Neural progenitor cell (in vitro differentiated cells): ENCODE data around the gene MRC1. TPM values are rescaled to one million over a fixed set of nuclear protein-coding genes. Genes with fewer than 3 reads are reported as not detected.

Source experiments
- DNase-seq: peaks from one replicate; pipeline ENCODE4 v3.0.0-alpha.2; 2016; ENCODE audit warnings: low spot score
- H2AFZ ChIP-seq: fragments of 200-600 bp; sonication (generic); replicated peaks from 2 replicates; pipeline ENCODE4 v1.6.1; 2016; ENCODE audit warnings: antibody characterized with exemption
- H3F3A ChIP-seq: fragments of 200-600 bp; sonication (generic); 2 replicates; pipeline ENCODE4 v1.6.1; 2016; ENCODE audit warnings: antibody characterized with exemption, low read depth
- H3K27ac ChIP-seq: fragments of 200-600 bp; sonication (generic); 2 replicates; pipeline ENCODE4 v1.5.1; 2016; ENCODE audit warnings: mild to moderate bottlenecking
- H3K27me3 ChIP-seq: fragments of 200-600 bp; sonication (generic); 2 replicates; pipeline ENCODE4 v1.6.1; 2016; ENCODE audit warnings: mild to moderate bottlenecking, moderate library complexity
- H3K36me3 ChIP-seq: fragments of 200-600 bp; sonication (generic); 2 replicates; pipeline ENCODE4 v1.5.1; 2016
- H3K4me1 ChIP-seq: fragments of 200-600 bp; sonication (generic); 2 replicates; pipeline ENCODE4 v1.6.1; 2016; ENCODE audit warnings: mixed run types
- H3K4me2 ChIP-seq: fragments of 200-600 bp; sonication (generic); 2 replicates; pipeline ENCODE4 v1.6.1; 2016
- H3K4me3 ChIP-seq: fragments of 200-600 bp; sonication (generic); 2 replicates; pipeline ENCODE4 v1.5.1; 2016
- H3K79me2 ChIP-seq: fragments of 200-600 bp; sonication (generic); 2 replicates; pipeline ENCODE4 v1.6.1; 2016; ENCODE audit warnings: low read depth
- H3K9ac ChIP-seq: fragments of 200-600 bp; sonication (generic); 2 replicates; pipeline ENCODE4 v1.6.1; 2016
- H3K9me3 ChIP-seq: fragments of 200-600 bp; sonication (generic); 2 replicates; pipeline ENCODE4 v1.5.1; 2016; ENCODE audit warnings: low read depth
- H4K20me1 ChIP-seq: fragments of 200-600 bp; sonication (generic); 2 replicates; pipeline ENCODE4 v1.6.1; 2016; ENCODE audit warnings: low read depth
- H3K27ac Mint-ChIP-seq: 3 replicates; pipeline ENCODE4 v1.8.0; 2021; ENCODE audit warnings: mixed read lengths
- H3K27me3 Mint-ChIP-seq: 2 replicates; pipeline ENCODE4 v1.8.0; 2022; ENCODE audit warnings: low read depth, mild to moderate bottlenecking, inconsistent platforms, moderate library complexity, mixed read lengths; ENCODE audit not compliant: insufficient read depth
- H3K36me3 Mint-ChIP-seq: 3 replicates; pipeline ENCODE4 v1.8.0; 2021; ENCODE audit warnings: mixed read lengths
- H3K4me1 Mint-ChIP-seq: 3 replicates; pipeline ENCODE4 v1.8.0; 2021; ENCODE audit warnings: mixed read lengths
- H3K4me3 Mint-ChIP-seq: 3 replicates; pipeline ENCODE4 v1.8.0; 2021; ENCODE audit warnings: mild to moderate bottlenecking, moderate library complexity, mixed read lengths
- H3K9me3 Mint-ChIP-seq: 3 replicates; pipeline ENCODE4 v1.8.0; 2020; ENCODE audit warnings: mixed read lengths
- EZH2 ChIP-seq: fragments of 200-600 bp; sonication (generic); IDR thresholded peaks from 2 replicates; pipeline ENCODE4 v1.6.1; 2017; ENCODE audit warnings: antibody characterized with exemption, mild to moderate bottlenecking, moderate library complexity
- EZH2phosphoT487 ChIP-seq: fragments of 200-600 bp; sonication (generic); IDR thresholded peaks from 2 replicates; pipeline ENCODE4 v1.6.1; 2017; ENCODE audit warnings: antibody characterized with exemption
- total RNA-seq: library from RNA; depleted of rRNA; stranded (reverse); fragments of >200 nt; gene quantifications from 2 replicates; pipeline ENCODE4 v1.2.3, GENCODE V29; 2015; ENCODE audit warnings: low replicate concordance
- TF ChIP-seq, protein P1 (sequence below): fragments of 200-600 bp; sonication (generic); IDR thresholded peaks from 2 replicates; pipeline ENCODE4 v1.5.1; 2017; ENCODE audit warnings: antibody characterized with exemption, mild to moderate bottlenecking

Gene MRC1
- total RNA-seq, 1 donor from 2014 or later, result not detected

DNA sequence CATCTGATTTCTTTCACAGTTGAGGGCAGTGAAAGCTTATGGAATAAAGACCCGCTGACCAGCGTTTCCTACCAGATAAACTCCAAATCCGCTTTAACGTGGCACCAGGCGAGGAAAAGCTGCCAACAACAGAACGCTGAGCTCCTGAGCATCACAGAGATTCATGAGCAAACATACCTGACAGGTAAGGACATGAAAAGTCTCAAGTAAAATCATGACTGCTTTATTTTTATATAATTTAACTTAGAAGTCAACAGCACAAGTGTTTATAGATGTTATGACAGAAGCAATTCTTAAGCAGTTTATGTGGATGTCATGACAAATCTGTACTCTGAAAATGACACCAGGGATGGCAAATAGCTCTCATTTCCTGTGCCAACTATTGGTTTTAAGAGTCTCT is 24.5 kb downstream of the MRC1 start:
- H3K4me1 ChIP-seq, result no peaks in the 10 kb centered on the region
- H3K4me3 Mint-ChIP-seq, result no peak overlapping the region
- no peak overlapping the region for H2AFZ ChIP-seq
- H3K9ac ChIP-seq, result no peak overlapping the region
- no peaks in the 10 kb centered on the region for H3K79me2 ChIP-seq
- no peak overlapping the region for H3K4me3 ChIP-seq
- no peaks in the 10 kb centered on the region for H3K9me3 Mint-ChIP-seq
- TF ChIP-seq, protein P1, sequence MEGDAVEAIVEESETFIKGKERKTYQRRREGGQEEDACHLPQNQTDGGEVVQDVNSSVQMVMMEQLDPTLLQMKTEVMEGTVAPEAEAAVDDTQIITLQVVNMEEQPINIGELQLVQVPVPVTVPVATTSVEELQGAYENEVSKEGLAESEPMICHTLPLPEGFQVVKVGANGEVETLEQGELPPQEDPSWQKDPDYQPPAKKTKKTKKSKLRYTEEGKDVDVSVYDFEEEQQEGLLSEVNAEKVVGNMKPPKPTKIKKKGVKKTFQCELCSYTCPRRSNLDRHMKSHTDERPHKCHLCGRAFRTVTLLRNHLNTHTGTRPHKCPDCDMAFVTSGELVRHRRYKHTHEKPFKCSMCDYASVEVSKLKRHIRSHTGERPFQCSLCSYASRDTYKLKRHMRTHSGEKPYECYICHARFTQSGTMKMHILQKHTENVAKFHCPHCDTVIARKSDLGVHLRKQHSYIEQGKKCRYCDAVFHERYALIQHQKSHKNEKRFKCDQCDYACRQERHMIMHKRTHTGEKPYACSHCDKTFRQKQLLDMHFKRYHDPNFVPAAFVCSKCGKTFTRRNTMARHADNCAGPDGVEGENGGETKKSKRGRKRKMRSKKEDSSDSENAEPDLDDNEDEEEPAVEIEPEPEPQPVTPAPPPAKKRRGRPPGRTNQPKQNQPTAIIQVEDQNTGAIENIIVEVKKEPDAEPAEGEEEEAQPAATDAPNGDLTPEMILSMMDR, result no peak
- no peak for TF ChIP-seq EZH2
- TF ChIP-seq EZH2phosphoT487, result no peak
- H4K20me1 ChIP-seq, result no peaks in the 10 kb centered on the region
- H3K36me3 ChIP-seq, result no peaks in the 10 kb centered on the region
- no peak overlapping the region for H3K27ac ChIP-seq
- no peak overlapping the region for H3K4me2 ChIP-seq
- no peak for DNase-seq
- H3K27ac Mint-ChIP-seq, result no peak overlapping the region
- H3K27me3 Mint-ChIP-seq, result no peaks in the 10 kb centered on the region
- no peaks in the 10 kb centered on the region for H3K36me3 Mint-ChIP-seq
- no peaks in the 10 kb centered on the region for H3F3A ChIP-seq
- H3K27me3 ChIP-seq, result no peaks in the 10 kb centered on the region
- no peaks in the 10 kb centered on the region for H3K9me3 ChIP-seq
- H3K4me1 Mint-ChIP-seq, result peaks cover 10% of the 10 kb centered on the region

DNA sequence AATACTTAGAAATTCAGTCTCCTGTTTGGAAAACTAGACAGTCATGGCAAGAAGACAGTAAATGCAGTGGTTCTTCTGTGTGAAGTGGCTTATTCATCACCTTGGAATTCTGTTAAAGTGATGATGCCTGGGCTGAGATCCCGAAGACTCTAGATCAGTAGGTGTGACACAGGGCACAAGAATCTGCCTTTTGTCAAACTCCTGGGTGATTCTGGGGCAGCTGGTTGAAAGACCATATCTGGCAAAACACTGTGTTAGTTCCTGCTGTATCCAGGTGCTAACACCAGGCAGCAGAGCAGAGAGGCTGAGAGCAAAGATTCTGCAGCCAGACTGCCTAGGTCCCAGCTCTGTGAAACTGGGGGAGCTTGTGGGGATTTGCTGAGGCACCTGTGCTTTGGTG is 26.5 kb downstream of the MRC1 start:
- H4K20me1 ChIP-seq, result no peaks in the 10 kb centered on the region
- no peaks in the 10 kb centered on the region for H3K79me2 ChIP-seq
- no peak overlapping the region for H3K27ac ChIP-seq
- Mint-ChIP-seq H3K9me3 (no peaks in the 10 kb centered on the region), H3K27ac (no peak overlapping the region), H3K36me3 (no peaks in the 10 kb centered on the region), H3K27me3 (no peaks in the 10 kb centered on the region), H3K4me1 (peaks cover 10% of the 10 kb centered on the region), H3K4me3 (no peak overlapping the region)
- H3K9me3 ChIP-seq, result no peaks in the 10 kb centered on the region
- peak; percentile 2 for DNase-seq
- H2AFZ ChIP-seq, result no peak overlapping the region
- H3K27me3 ChIP-seq, result no peaks in the 10 kb centered on the region
- no peaks in the 10 kb centered on the region for H3K4me1 ChIP-seq
- H3F3A ChIP-seq, result no peaks in the 10 kb centered on the region
- no peak overlapping the region for H3K4me2 ChIP-seq
- no peaks in the 10 kb centered on the region for H3K36me3 ChIP-seq
- TF ChIP-seq EZH2phosphoT487 (no peak), EZH2 (no peak)
- TF ChIP-seq, protein P1, result no peak
- H3K4me3 ChIP-seq, result no peak overlapping the region
- H3K9ac ChIP-seq, result no peak overlapping the region

GRCh38 chr10:17836942-17837341 is 27.8 kb downstream of the MRC1 start:
- Mint-ChIP-seq H3K27me3 (no peaks in the 10 kb centered on the region), H3K4me1 (peaks cover 10% of the 10 kb centered on the region), H3K9me3 (no peaks in the 10 kb centered on the region), H3K27ac (peak overlapping the region; percentile 33), H3K4me3 (no peak overlapping the region), H3K36me3 (no peaks in the 10 kb centered on the region)
- Histone ChIP-seq H4K20me1 (no peaks in the 10 kb centered on the region), H2AFZ (peak overlapping the region; percentile 78), H3K9me3 (no peaks in the 10 kb centered on the region), H3K79me2 (no peaks in the 10 kb centered on the region), H3K4me2 (peak overlapping the region; percentile 30), H3K27ac (no peak overlapping the region), H3K4me3 (no peak overlapping the region), H3K27me3 (no peaks in the 10 kb centered on the region), H3K36me3 (no peaks in the 10 kb centered on the region), H3F3A (no peaks in the 10 kb centered on the region), H3K4me1 (no peaks in the 10 kb centered on the region), H3K9ac (no peak overlapping the region)
- DNase-seq, result peak; percentile 61
- TF ChIP-seq EZH2 (no peak), EZH2phosphoT487 (no peak)
- TF ChIP-seq, protein P1, result no peak
